Naive thymus-derived CD4-positive, alpha-beta T cell (primary cell): ENCODE measurements around the gene LHFPL3. TPM values are rescaled to one million over a fixed set of nuclear protein-coding genes. Genes with fewer than 3 reads are reported as not detected.
"Not testable (repeated sequence)": the region's sequence is repeated elsewhere in the genome, so short reads cannot be mapped to it uniquely, and the experiment has no call there.

Source experiments
- ATAC-seq: fragments of 150-1000 bp; cut with Tn5 transposase; 2 replicates; pipeline ENCODE4 v1.10.0; 2021; ENCODE audit warnings: mild to moderate bottlenecking, moderate library complexity
- CTCF ChIA-PET: fragments of 350-600 bp; sonication (Branson Sonifier 250); formaldehyde crosslinking; loops from one replicate; lab custom pipeline; 2021; ENCODE audit warnings: antibody characterized with exemption; lab: Charles Lee
- POLR2A ChIA-PET: fragments of 350-600 bp; sonication (Branson Sonifier 250); formaldehyde crosslinking; loops from one replicate; lab custom pipeline; 2021; ENCODE audit warnings: antibody characterized with exemption, inconsistent platforms; lab: Charles Lee
- DNase-seq, 9 donors: peaks; one replicate each; pipeline versions ENCODE4 v3.0.0 to v3.0.0-alpha.2; 2020 to 2022; ENCODE audit warnings: mixed read lengths in 1 of 9
- H3K27ac ChIP-seq: one replicate; pipeline ENCODE4 v1.7.0; 2013; ENCODE audit warnings: mild to moderate bottlenecking, low read depth, low read length, moderate library complexity
- H3K27me3 ChIP-seq, 2 donors: one replicate each; pipeline ENCODE4 v1.7.0; 2013; ENCODE audit warnings: low read length in 2 of 2, mild to moderate bottlenecking in 2 of 2, moderate library complexity in 2 of 2; ENCODE audit not compliant: control insufficient read depth in 2 of 2, insufficient read depth in 2 of 2
- H3K36me3 ChIP-seq, 3 experiments: 1 replicate in 2 of 3; 2 replicates in 1 of 3; pipeline ENCODE4 v1.7.0; 2013; ENCODE audit warnings: low read length in 3 of 3, mild to moderate bottlenecking in 3 of 3, moderate library complexity in 1 of 3; ENCODE audit not compliant: insufficient read depth in 3 of 3, control insufficient read depth in 2 of 3
- H3K4me1 ChIP-seq, 2 donors: one replicate each; pipeline ENCODE4 v1.7.0; 2013; ENCODE audit warnings: low read length in 2 of 2, mild to moderate bottlenecking in 2 of 2, moderate library complexity in 1 of 2; ENCODE audit not compliant: control insufficient read depth in 2 of 2, insufficient read depth in 2 of 2
- H3K4me3 ChIP-seq: 2 replicates; pipeline ENCODE4 v1.7.0; 2013; ENCODE audit warnings: mild to moderate bottlenecking, low read length
- H3K9me3 ChIP-seq, 3 experiments: 1 replicate in 2 of 3; 2 replicates in 1 of 3; pipeline ENCODE4 v1.7.0; 2013; ENCODE audit warnings: low read length in 3 of 3; ENCODE audit not compliant: control insufficient read depth in 2 of 3
- H3K27ac Mint-ChIP-seq, 9 donors: one replicate each; pipeline ENCODE4 v1.8.0; 2020 to 2022; ENCODE audit warnings: mixed read lengths in 9 of 9, mild to moderate bottlenecking in 8 of 9, moderate library complexity in 5 of 9, inconsistent platforms in 2 of 9
- H3K27me3 Mint-ChIP-seq, 5 donors: one replicate each; pipeline ENCODE4 v1.8.0; 2021 to 2022; ENCODE audit warnings: mixed read lengths in 5 of 5, mild to moderate bottlenecking in 1 of 5
- H3K36me3 Mint-ChIP-seq, 5 donors: one replicate each; pipeline ENCODE4 v1.8.0; 2020 to 2022; ENCODE audit warnings: mixed read lengths in 5 of 5, mild to moderate bottlenecking in 3 of 5, inconsistent platforms in 1 of 5
- H3K4me1 Mint-ChIP-seq, 7 donors: one replicate each; pipeline ENCODE4 v1.8.0; 2020 to 2022; ENCODE audit warnings: mixed read lengths in 7 of 7, mild to moderate bottlenecking in 3 of 7, inconsistent platforms in 1 of 7
- H3K4me3 Mint-ChIP-seq, 10 donors: one replicate each; pipeline ENCODE4 v1.8.0; 2020 to 2022; ENCODE audit warnings: mild to moderate bottlenecking in 10 of 10, mixed read lengths in 10 of 10, moderate library complexity in 6 of 10, inconsistent platforms in 2 of 10
- H3K9me3 Mint-ChIP-seq, 11 donors: one replicate each; pipeline ENCODE4 v1.8.0; 2020 to 2022; ENCODE audit warnings: mixed read lengths in 11 of 11, mild to moderate bottlenecking in 4 of 11, inconsistent platforms in 1 of 11, moderate library complexity in 1 of 11
- intact Hi-C, 2 donors: fragments of 100-400 bp; cut with micrococcal nuclease; formaldehyde crosslinking; loops; one replicate each; pipeline ENCODE4 v1.15.1; 2023
- polyA plus RNA-seq, 2 donors: library from polyadenylated mRNA; unstranded; fragments of 300-500 nt; fragmentation: Illumina TruSeq; gene quantifications; one replicate each; pipeline ENCODE4 v1.2.3, GENCODE V29; 2021
- total RNA-seq, 6 experiments: library from RNA in 5 of 6; stranded (reverse) in 5 of 6; gene quantifications; 1 replicate in 5 of 6; 2 replicates in 1 of 6; pipeline ENCODE4 v1.2.3 and lab custom pipeline; 2021 to 2026

LHFPL3 gene
- total and polyA plus RNA-seq, 7 experiments from 2014 or later: not detected

DNA sequence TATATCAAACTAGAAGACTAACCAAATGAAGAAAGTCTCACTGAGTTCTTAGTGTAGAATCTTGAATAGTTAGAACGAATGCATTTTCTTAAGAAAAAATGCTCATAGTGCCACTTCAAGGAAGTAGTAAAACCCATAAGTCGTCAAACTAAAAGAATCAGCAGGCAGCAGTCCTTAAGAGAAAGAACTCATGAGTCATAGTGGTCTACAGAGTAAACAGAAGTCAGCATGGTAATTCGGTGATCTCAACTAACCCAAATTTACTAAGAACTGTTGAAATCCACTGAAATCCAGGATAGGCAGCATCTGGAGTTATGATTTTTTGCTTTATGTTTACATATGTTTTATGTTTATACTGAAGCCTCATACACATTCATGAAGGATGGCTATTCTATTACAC, 256.2 kb downstream of the LHFPL3 start:
- no peak for ATAC-seq
- Histone ChIP-seq H3K9me3 (no peaks in the 10 kb centered on the region), H3K4me3 (no peak overlapping the region), H3K4me1 (no peaks in the 10 kb centered on the region), H3K27me3 (no peaks in the 10 kb centered on the region), H3K27ac (no peak overlapping the region), H3K36me3 (no peaks in the 10 kb centered on the region)
- Mint-ChIP-seq H3K4me3 (no peak overlapping the region), H3K4me1 (no peaks in the 10 kb centered on the region), H3K27ac (no peak overlapping the region), H3K9me3 (peaks cover 0 to 16% (median 3%) of the 10 kb centered on the region in 11 donors), H3K36me3 (no peaks in the 10 kb centered on the region), H3K27me3 (peaks cover 0 to 5% (median 0%) of the 10 kb centered on the region in 5 donors)
- no peak for DNase-seq
- ChIA-PET POLR2A (no interaction called here), CTCF (no interaction called here)
- intact Hi-C loops: no loop called here

DNA sequence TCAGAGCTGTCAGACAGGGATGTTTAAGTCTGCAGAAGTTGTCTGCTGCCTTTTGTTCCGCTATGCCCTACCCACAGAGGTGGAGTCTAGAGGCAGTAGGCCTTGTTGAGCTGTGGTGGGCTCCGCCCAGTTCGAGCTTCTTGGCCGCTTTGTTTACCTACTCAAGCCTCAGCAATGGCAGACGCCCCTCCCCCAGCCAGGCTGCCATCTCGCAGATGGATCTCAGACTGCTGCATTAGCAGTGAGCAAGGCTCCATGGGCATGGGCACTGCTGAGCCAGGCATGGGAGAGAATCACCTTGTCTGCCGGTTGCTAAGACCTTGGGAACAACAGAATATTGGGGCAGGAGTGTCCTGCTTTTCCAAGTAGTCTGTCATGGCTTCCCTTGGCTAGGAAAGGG, 267.2 kb downstream of the LHFPL3 start:
- H3K27me3 ChIP-seq, CTCF ChIA-PET, H3K36me3 ChIP-seq, DNase-seq, H3K9me3 ChIP-seq, ATAC-seq, H3K4me1 Mint-ChIP-seq, H3K27ac ChIP-seq, H3K27ac Mint-ChIP-seq, intact Hi-C loops, H3K36me3 Mint-ChIP-seq, H3K4me3 ChIP-seq, H3K4me3 Mint-ChIP-seq, POLR2A ChIA-PET, H3K4me1 ChIP-seq: not testable (repeated sequence)
- H3K27me3 Mint-ChIP-seq: peaks cover 0 to 25% (median 20%) of the 10 kb centered on the region in 5 donors
- H3K9me3 Mint-ChIP-seq: peaks cover 2 to 20% (median 9%) of the 10 kb centered on the region in 11 donors

DNA sequence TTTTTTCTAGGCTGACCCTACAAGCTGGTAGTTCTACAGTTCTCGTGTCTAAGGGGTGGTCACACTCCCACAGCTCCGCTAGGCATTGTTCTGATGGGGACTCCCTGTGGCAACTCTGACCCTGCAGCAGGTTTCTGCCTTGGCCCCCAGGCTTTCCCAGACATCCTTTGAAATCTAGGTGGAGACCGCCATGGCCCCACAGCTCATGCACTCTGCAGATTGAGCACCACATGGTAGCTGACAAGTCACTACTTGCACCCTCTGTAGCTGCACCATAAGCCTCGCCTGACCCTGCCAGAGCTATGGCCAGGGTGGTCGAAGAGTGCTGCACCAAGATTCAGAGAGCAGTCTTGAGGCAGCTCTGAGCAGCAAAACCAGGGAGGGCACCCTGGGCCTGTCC, 275.6 kb downstream of the LHFPL3 start:
- H3K27ac ChIP-seq: no peak overlapping the region
- no peak overlapping the region for H3K4me3 ChIP-seq
- no peaks in the 10 kb centered on the region for H3K27me3 ChIP-seq
- DNase-seq: no peak
- Mint-ChIP-seq H3K4me1 (no peaks in the 10 kb centered on the region), H3K9me3 (peaks cover 0 to 6% (median 0%) of the 10 kb centered on the region in 11 donors), H3K27ac (no peak overlapping the region), H3K27me3 (peaks cover 0 to 34% (median 12%) of the 10 kb centered on the region in 5 donors), H3K36me3 (no peaks in the 10 kb centered on the region), H3K4me3 (no peak overlapping the region)
- H3K9me3 ChIP-seq: no peaks in the 10 kb centered on the region
- POLR2A ChIA-PET: no interaction called here
- H3K4me1 ChIP-seq: no peaks in the 10 kb centered on the region
- no peaks in the 10 kb centered on the region for H3K36me3 ChIP-seq
- ATAC-seq: no peak
- CTCF ChIA-PET: no interaction called here
- intact Hi-C loops: no loop called here

DNA sequence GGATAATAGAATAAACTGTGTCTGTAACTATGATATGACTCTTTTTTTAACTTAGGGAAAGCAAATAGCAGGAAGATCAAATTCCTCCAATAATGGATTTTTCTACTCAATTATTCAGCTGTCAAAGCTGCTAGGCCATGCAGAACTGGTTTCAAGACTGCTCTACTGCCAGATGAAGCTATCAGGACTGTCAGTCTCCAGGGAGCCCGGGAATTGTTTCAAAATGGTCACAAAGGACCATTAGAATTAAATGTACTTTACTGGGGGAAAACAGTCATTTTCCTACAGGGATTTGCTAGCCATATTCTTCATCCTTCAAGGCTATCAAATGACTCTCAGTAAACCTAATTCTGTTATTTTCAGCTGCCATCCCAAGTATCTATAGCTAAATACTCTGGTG, 276.3 kb downstream of the LHFPL3 start:
- ATAC-seq (no peak), DNase-seq (no peak)
- no peaks in the 10 kb centered on the region for H3K4me1 ChIP-seq
- H3K4me3 ChIP-seq: no peak overlapping the region
- intact Hi-C loops: no loop called here
- H3K27me3 Mint-ChIP-seq: peaks cover 0 to 30% (median 12%) of the 10 kb centered on the region in 5 donors
- H3K4me1 Mint-ChIP-seq: no peaks in the 10 kb centered on the region
- H3K27me3 ChIP-seq: no peaks in the 10 kb centered on the region
- peaks cover 0 to 6% (median 0%) of the 10 kb centered on the region in 11 donors for H3K9me3 Mint-ChIP-seq
- no peak overlapping the region for H3K4me3 Mint-ChIP-seq
- no peaks in the 10 kb centered on the region for H3K36me3 Mint-ChIP-seq
- no peaks in the 10 kb centered on the region for H3K36me3 ChIP-seq
- H3K27ac Mint-ChIP-seq: no peak overlapping the region
- no peak overlapping the region for H3K27ac ChIP-seq
- POLR2A ChIA-PET: no interaction called here
- no peaks in the 10 kb centered on the region for H3K9me3 ChIP-seq
- CTCF ChIA-PET: no interaction called here

DNA sequence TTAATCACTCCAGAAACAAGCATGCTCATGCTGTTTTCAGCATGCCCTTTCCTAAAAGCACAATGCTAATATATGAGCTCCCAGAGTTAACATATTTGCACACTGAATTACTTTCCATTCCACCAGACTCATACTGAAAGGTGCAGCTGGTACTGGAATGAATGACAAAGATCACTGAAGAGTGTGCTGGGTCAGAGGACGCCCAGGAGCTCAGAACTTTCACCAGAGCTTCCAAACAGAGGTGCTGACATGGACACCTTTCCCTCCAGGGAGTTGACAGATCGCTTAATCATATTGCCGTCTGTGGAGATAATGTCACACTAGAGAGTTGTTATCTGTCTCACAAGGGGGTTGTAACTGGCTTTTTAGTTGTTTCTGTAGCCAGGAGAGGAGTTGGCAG, 292.9 kb downstream of the LHFPL3 start:
- Histone ChIP-seq H3K27me3 (no peaks in the 10 kb centered on the region), H3K36me3 (no peaks in the 10 kb centered on the region), H3K4me3 (no peak overlapping the region), H3K4me1 (no peaks in the 10 kb centered on the region), H3K27ac (no peak overlapping the region), H3K9me3 (no peaks in the 10 kb centered on the region)
- Mint-ChIP-seq H3K4me1 (no peaks in the 10 kb centered on the region), H3K27me3 (peaks cover 0 to 18% (median 0%) of the 10 kb centered on the region in 5 donors), H3K4me3 (no peak overlapping the region), H3K36me3 (no peaks in the 10 kb centered on the region), H3K27ac (no peak overlapping the region), H3K9me3 (no peaks in the 10 kb centered on the region)
- DNase-seq (no peak), ATAC-seq (no peak)
- ChIA-PET POLR2A (no interaction called here), CTCF (no interaction called here)
- intact Hi-C loops: no loop called here

DNA sequence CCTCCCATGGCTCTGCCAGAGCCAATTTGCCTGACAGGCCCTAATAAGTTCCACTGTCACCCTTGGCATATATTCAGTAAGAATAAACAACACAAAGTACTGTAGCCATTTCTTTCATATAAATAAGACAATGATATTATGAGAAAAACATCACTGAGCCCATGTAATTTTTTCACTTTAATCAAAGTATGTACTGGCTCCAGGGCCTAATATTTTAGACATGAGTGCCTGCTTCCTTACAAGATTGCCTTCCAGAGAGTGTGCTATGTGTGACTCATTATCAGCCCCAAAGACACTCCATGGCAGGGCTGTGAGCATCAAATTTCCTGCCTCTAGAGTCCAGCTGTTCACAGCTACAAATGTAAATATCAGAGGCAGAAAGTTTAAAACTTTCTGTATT, 297.6 kb downstream of the LHFPL3 start:
- Mint-ChIP-seq H3K9me3 (peaks cover 0 to 6% (median 0%) of the 10 kb centered on the region in 11 donors), H3K4me1 (no peaks in the 10 kb centered on the region), H3K27me3 (peaks cover 0 to 31% (median 20%) of the 10 kb centered on the region in 5 donors), H3K4me3 (no peak overlapping the region), H3K36me3 (no peaks in the 10 kb centered on the region), H3K27ac (no peak overlapping the region)
- ChIA-PET CTCF (no interaction called here), POLR2A (no interaction called here)
- Histone ChIP-seq H3K9me3 (no peaks in the 10 kb centered on the region), H3K4me1 (no peaks in the 10 kb centered on the region), H3K27ac (no peak overlapping the region), H3K36me3 (no peaks in the 10 kb centered on the region), H3K4me3 (no peak overlapping the region), H3K27me3 (no peaks in the 10 kb centered on the region)
- ATAC-seq (no peak), DNase-seq (no peak)
- intact Hi-C loops: loop anchor here in 1 of 2 donors (5.0 kb wide), 1 partner anchor 74 kb away; no protein-coding TSS in a partner anchor

DNA sequence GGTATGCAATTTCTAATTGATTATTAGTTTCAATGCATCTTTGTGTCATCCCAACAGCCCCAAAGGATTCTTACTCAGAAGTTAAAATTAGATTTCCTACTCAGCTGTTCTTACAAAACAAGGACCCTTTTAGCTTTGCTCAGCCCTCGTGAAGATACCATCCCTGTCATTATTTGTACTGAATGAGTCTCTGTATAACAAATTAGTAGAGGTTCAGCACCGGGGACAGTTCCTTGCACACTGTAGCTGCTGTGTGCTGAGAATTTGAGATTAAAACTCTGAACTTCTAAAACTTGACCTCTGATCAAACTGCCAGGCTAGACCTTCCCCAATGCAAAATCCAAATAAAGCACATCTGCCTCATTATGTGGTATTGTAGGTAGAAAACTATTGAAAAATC, 299.1 kb downstream of the LHFPL3 start:
- DNase-seq (no peak), ATAC-seq (no peak)
- ChIA-PET CTCF (no interaction called here), POLR2A (no interaction called here)
- H3K4me3 Mint-ChIP-seq: no peak overlapping the region
- H3K27me3 Mint-ChIP-seq: peaks cover 0 to 29% (median 22%) of the 10 kb centered on the region in 5 donors
- intact Hi-C loops: loop anchor here in 1 of 2 donors (5.0 kb wide), 1 partner anchor 75 kb away; no protein-coding TSS in a partner anchor
- H3K36me3 ChIP-seq: no peaks in the 10 kb centered on the region
- no peak overlapping the region for H3K27ac Mint-ChIP-seq
- H3K27ac ChIP-seq: no peak overlapping the region
- H3K4me1 ChIP-seq: no peaks in the 10 kb centered on the region
- no peaks in the 10 kb centered on the region for H3K36me3 Mint-ChIP-seq
- H3K9me3 ChIP-seq: no peaks in the 10 kb centered on the region
- no peak overlapping the region for H3K4me3 ChIP-seq
- no peaks in the 10 kb centered on the region for H3K27me3 ChIP-seq
- H3K9me3 Mint-ChIP-seq: peaks cover 0 to 6% (median 0%) of the 10 kb centered on the region in 11 donors
- H3K4me1 Mint-ChIP-seq: no peaks in the 10 kb centered on the region
